ENCODE data around the gene IL3RA.

IL3RA gene

DNA sequence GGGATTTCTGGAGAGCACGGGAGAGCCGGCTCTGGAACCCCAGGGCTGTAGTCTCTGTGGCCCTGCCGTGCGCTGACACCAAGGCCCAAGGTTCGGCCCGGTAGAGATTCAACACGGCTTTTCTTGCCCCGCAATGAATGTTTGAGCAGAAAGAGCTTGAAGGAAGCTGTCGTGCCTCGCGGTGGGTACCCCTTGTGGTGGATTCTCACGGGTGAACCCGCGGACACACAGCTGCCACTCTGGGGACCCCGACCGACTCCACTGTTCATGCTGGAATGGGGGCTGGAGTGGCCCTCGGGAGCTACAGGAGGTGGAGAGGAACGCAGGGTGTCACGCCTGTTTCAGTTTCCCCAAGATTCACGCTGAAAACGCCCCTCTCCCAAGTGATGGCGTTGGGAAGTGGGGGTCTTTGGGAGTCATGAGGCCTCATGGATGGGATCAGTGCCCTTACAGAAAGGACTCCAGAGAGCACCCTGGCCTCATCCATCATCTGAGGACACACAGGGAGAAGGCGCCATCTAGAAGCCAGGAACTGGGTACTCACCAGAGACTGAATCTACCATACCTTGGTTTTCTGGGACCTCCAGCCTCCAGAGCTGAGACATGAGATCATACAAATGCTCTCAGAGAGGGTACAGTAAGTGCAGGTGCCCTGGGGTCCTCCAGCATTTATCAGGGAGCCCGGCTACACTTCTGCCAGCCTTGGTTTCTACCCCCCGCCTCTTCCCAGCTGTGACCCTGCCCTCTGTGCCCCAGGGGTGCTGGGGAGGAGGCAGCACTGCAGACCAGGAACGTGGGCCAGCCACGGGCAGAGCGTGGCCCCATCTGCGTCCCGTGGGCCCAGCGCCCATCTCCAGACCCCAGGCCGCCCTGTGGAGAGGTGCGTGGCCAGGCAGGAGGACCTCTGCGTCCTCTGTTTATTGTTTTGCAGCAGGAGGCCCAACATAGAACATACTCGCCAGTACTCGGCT lies 49.0 kb downstream of the IL3RA start:
- no peak for DNase-seq

- no peak for DNase-seq
These were observed 49.9 kb downstream of the IL3RA start for GRCh38 chrX:1386338-1387127.

DNA sequence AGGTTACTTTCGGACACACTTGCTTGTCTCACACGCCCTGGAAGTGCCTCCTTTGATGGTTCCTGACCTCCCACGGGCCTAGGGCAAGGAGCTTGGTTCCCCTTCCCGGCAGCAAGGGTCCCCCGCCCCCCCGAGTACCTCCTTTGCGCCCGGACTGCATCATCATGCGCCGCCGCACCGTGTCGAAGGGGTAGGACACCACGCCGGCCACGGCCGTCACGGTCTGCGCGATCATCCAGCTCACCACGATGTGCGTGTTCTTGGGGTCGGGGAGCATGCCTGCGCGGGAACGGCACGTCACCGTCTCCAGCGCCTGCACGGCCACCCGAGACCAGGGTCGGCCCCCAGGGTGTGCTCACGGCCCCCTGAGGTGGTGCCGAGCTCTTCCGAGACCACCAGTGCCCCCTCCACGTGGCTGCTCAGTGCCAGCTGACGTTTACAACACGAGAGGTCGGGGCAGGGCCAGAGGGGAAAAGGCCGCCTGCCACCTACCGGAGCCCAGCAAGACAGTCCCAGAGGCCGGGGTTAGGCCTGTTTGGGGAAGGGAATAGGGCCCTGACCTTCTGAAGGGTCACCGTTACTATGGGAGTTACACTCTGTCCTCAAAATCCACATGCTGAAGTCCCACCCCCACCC lies 50.7 kb downstream of the IL3RA start:
- no peak for DNase-seq

GRCh38 chrX:1388651-1389050 lies 52.1 kb downstream of the IL3RA start:
- no peak for DNase-seq

DNA sequence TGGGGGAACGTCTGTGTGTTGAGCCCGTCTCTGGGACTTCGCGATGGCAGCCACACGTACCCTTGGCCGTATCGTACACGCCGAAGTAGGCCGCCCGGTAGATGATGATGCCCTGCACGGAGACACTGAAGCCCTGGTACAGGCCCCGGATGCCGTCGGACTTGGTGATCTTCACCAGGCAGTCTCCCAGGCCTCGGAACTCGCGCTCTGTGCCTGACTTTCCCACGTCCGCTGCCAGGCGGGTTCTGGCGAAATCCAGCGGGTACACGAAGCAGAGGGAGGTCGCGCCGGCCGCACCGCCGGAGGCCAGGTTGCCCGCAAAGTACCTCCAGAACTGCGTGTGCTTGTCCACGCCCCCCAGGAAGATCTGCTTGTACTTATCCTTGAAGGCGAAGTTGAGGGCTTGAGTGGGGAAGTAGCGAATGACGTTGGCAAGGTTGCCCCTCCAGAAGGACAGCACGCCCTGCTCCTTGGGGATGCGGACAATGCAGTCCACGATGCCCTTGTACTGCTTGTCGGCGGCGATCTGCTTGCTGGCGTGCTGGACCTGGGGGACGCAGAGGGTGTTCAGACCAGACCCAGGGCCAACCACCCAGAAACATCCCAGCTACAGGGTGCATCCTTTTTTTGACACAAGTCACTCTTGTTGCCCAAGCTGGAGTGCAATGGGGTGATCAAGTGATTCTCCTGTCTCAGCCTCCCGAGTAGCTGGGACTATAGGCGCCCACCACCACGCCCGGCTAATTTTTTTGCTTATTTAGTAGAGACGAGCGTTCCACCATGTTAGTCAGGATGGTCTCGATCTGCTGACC lies 52.8 kb downstream of the IL3RA start:
- DNase-seq, result no peak

DNA sequence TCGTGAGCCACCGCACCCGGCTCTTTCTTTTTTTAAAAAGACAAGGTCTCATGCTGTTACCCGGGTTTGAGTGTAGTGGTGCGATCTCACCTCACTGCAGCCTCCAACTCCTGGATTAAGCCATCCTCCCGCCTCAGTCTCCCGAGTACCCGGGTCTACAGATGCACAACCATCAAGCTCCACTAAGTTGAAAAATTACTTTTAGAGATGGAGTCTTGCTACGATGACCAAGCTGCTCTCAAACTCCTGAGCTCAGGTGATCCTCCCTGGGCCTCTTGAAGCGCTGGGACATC lies 53.4 kb downstream of the IL3RA start:
- no peak for DNase-seq

GRCh38 chrX:1390621-1391369 lies 54.2 kb downstream of the IL3RA start:
- DNase-seq, result no peak

DNA sequence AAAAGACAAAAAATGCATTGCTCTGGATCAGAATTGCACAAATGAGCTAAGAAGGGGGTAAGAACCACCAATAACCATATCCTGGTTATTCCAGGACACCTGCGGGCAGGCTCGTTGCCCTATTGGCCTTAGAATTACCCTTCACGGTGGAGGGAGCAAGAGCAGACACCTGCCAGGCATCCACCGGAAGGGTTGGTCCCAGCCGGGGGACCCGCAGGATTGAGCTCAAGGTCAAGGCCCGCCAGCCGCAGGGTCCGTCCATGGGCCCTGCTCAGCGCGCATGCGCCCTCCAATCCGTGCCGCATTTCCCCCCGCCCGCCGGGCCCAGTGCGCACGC lies 54.8 kb downstream of the IL3RA start:
- no peak for DNase-seq

DNA sequence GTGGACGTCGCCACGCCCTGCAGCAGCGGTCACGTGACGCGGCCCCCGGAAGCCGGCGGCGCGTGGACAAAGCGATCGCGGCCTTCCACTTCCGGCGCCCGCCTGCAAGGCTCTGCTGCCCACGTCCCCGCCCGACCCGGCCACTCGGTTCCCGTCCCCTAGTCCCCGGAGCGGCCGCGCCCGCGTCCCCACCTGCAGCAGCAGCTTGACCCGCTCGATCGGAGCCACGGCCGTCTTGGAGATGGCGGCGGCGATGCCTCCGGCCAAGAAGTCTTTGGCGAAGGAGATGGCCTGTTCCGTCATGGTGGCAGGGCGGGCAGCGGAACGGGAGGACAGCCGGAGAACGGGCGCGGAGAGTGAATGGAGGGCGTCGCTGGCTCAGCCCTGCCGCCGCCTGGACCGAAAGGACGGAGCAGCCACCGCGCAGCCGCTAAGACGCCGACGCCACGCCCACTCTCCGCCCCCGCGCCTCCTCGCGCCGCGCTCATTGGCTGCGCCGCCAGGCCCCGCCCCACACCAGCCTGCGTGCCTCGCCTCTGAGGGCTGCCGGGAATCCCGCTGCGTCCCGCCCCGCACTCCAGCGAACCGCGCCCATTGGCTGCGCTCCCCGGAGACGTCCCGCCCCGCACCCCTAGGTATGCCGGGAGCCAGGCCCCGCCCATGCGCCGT lies 55.3 kb downstream of the IL3RA start, which contains the start of gene SLC25A6:
SLC25A6 (minus strand) TSS at position 407 of the 669 bp plus-strand sequence; CDS start at position 303, 104 bp downstream.
- no peak for DNase-seq

DNA sequence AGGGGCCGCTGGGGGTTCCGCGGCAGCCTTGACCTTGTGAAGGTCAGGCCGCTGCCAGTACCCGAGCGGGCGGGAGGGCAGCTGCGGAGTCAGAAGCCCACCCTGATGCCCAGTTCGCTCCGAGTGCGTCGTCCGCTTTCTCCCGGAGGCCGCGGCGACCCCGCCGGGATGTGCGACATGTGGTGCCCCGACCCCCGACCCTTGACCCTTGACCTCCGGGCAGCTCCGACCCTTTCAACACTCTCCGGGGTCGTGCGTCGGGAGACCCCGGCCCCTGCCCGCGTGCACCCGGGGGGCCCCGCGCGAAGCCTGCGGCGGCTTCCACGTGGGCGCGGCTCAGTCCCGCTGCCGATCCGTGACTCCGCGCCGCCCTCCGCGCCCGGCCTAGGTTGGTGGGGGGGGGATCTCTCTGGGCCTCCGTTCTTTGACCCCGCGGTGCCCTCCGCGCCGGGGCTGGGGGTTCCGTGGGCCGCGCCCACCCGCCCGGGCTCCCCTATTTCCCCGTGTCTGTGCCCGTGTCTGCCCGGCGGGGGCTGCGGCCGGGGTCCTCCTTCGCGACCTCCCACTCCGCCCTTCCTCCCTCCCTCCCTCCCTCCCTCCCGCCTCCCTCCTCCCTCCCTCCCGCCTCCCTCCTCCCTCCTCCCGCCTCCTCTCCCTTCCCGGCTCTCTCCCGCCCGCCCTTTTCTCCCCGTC lies 55.9 kb downstream of the IL3RA start:
- no peak for DNase-seq

GRCh38 chrX:1393871-1394615 lies 57.5 kb downstream of the IL3RA start:
- no peak for DNase-seq

DNA sequence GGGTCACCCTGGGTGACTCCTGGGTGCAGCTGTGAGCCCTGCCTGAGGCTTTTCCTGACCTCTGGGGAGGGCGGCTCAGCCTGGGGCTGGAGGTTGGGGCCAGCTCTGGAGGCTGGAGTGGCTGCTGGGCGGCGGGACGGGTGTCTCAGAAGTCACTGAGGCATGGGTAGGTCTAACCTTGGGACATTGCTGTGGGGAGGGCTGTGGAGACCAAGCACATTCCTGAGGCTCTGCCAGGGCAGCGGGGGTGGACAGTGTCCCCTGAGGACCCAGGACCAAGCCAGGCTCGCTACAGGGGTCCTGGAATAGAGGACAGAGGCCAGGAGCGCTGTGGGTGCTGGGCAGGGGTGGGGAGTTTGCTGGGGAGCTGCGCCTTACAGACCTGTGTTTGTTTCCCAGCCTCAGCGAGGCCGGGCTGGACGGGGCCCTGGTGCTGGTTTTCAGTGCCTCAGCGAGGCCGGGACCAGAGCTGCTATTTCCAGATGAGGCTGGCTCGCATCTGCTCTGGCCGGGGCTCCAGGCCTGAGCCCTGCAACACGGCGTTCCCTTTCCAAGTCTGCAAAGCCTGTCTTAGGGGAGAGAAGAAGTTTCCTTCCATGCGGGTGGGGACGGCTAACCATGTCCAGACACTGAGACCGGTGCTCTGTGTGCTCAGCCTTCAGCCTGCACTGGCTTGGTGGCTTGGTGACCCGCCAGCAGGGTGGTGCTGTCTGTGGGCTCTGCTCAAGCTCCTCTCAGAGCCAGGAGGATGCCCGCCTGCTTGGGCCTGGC lies 58.3 kb downstream of the IL3RA start:
- DNase-seq, result no peak

DNA sequence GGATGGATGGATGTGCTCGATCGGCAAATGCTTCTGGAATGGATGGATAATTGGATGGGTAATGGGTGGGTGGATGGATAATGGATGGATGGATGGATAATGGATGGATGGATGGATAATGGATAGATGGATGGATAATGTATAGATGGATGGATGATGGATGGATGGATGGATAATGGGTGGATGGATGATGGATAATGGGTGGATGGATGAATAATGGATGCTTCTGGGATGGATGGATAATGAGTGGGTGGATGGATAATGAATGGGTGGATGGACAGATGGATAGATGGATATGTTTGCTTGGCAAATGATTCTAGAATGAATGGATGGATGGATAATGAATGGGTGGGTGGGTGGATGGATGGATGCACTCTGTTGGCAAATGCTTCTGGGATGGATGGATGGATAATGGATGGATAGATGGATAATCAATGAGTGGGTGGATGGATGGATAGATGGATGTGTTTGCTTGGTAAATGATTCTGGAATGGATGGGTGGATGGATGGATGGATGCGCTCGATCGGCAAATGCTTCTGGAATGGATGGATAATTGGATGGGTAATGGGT lies 59.1 kb downstream of the IL3RA start:
- DNase-seq, result no peak

GRCh38 chrX:1397001-1397400 lies 60.4 kb downstream of the IL3RA start:
- DNase-seq, result no peak

- no peak for DNase-seq
These were observed 61.1 kb downstream of the IL3RA start for GRCh38 chrX:1397441-1398270.

GRCh38 chrX:1398431-1399340 lies 62.1 kb downstream of the IL3RA start:
- DNase-seq, result no peak

- DNase-seq, result no peak
These were observed 63.5 kb downstream of the IL3RA start for GRCh38 chrX:1400049-1400448.
